Lung (tissue), 12 donors: ENCODE results near the gene CX3CL1. TPM values are rescaled to one million over a fixed set of nuclear protein-coding genes. Genes with fewer than 3 reads are reported as not detected.

Experiments
- ATAC-seq: fragments of 200-7000 bp; cut with Tn5 transposase; one replicate; pipeline ENCODE4 v1.9.1; 2020; ENCODE audit warnings: moderate number of reproducible peaks; ENCODE audit not compliant: insufficient read depth, low FRiP score
- DNase-seq, 3 donors: peaks; one replicate each; pipeline ENCODE4 v3.0.0-alpha.2; 2013 to 2017
- H3K27ac ChIP-seq, 2 donors: one replicate each; pipeline ENCODE4 v1.5.1; 2013; ENCODE audit warnings: mild to moderate bottlenecking in 2 of 2, moderate library complexity in 2 of 2, control low read depth in 1 of 2, inconsistent platforms in 1 of 2, low read depth in 1 of 2, low read length in 1 of 2
- H3K27me3 ChIP-seq, 3 donors: one replicate each; pipeline ENCODE4 v1.5.1; 2013; ENCODE audit warnings: low read length in 2 of 3; ENCODE audit not compliant: control insufficient read depth in 3 of 3, insufficient read depth in 3 of 3
- H3K36me3 ChIP-seq, 4 donors: one replicate each; pipeline ENCODE4 v1.5.1; 2013; ENCODE audit warnings: low read length in 4 of 4, mild to moderate bottlenecking in 1 of 4, moderate library complexity in 1 of 4; ENCODE audit not compliant: control insufficient read depth in 4 of 4, insufficient read depth in 4 of 4
- H3K4me1 ChIP-seq, 5 donors: one replicate each; pipeline ENCODE4 v1.5.1; 2013; ENCODE audit warnings: low read length in 5 of 5, mild to moderate bottlenecking in 2 of 5, moderate library complexity in 1 of 5; ENCODE audit not compliant: control insufficient read depth in 5 of 5, insufficient read depth in 5 of 5
- H3K4me3 ChIP-seq: one replicate; pipeline ENCODE4 v1.5.1; 2013; ENCODE audit warnings: mild to moderate bottlenecking, control low read depth, moderate library complexity
- H3K9ac ChIP-seq, 2 donors: one replicate each; pipeline ENCODE4 v1.5.1; 2013; ENCODE audit warnings: low read length in 2 of 2, control low read depth in 1 of 2; ENCODE audit not compliant: insufficient read depth in 1 of 2
- H3K9me3 ChIP-seq, 4 donors: one replicate each; pipeline ENCODE4 v1.5.1; 2013; ENCODE audit warnings: low read length in 3 of 4, mild to moderate bottlenecking in 1 of 4, moderate library complexity in 1 of 4; ENCODE audit not compliant: control insufficient read depth in 4 of 4, insufficient read depth in 3 of 4
- CTCF ChIP-seq: IDR thresholded peaks from 2 replicates; pipeline ENCODE4 v1.5.1; 2012; ENCODE audit warnings: mild to moderate bottlenecking; ENCODE audit errors: control extremely low read depth, extremely low read depth
- WGBS, 2 donors: extraction: QIAGEN DNeasy Blood & Tissue Kit; methylation state at CpG; one replicate each; pipeline ENCODE4 v1.1.7; 2013; 5-methylcytosine and 5-hydroxymethylcytosine counted together
- polyA plus RNA-seq, 2 donors: library from polyadenylated mRNA; stranded (reverse); fragments of 200-250 nt; gene quantifications; one replicate each; pipeline ENCODE4 v1.2.1, GENCODE V29; 2013
- total RNA-seq, 2 donors: library from RNA; depleted of rRNA in 1 of 2; stranded (reverse); fragments of >200 nt in 1 of 2; gene quantifications; one replicate each; pipeline ENCODE4 v1.2.1, GENCODE V29; 2014 to 2021
- donor health status: control.
- donor health status: control.
- donor health status: Bipolar disorder and iron deficiency.
- donor health status: healthy.
- donor health status: DM: yes; HTN: yes; CAD: no.

CX3CL1 gene
- total and polyA plus RNA-seq, 4 donors, result 22.8 to 58.6 (median 31.7) TPM

GRCh38 chr16:57405097-57405496 lies 32.8 kb downstream of the CX3CL1 start:
- H3K36me3 ChIP-seq, result no peaks in the 10 kb centered on the region
- no peaks in the 10 kb centered on the region for H3K27me3 ChIP-seq
- H3K27ac ChIP-seq, result no peak overlapping the region
- no peak for ATAC-seq
- no peak for TF ChIP-seq CTCF
- H3K4me1 ChIP-seq, result peaks cover 0 to 8% (median 0%) of the 10 kb centered on the region in 5 donors
- no peaks in the 10 kb centered on the region for H3K9me3 ChIP-seq
- DNase-seq, result no peak
- H3K4me3 ChIP-seq, result no peak overlapping the region
- H3K9ac ChIP-seq, result no peak overlapping the region
- WGBS, 2 donors, result 59 to 71% methylated on average over 3 of the region's 3 CpGs

GRCh38 chr16:57406881-57407280 lies 34.6 kb downstream of the CX3CL1 start:
- no peaks in the 10 kb centered on the region for H3K36me3 ChIP-seq
- no peak overlapping the region for H3K9ac ChIP-seq
- no peak overlapping the region for H3K4me3 ChIP-seq
- WGBS, 2 donors, result 37 to 56% methylated on average over 2 of the region's 2 CpGs
- no peaks in the 10 kb centered on the region for H3K27me3 ChIP-seq
- TF ChIP-seq CTCF, result no peak
- ATAC-seq (no peak), DNase-seq (no peak)
- no peak overlapping the region for H3K27ac ChIP-seq
- H3K9me3 ChIP-seq, result no peaks in the 10 kb centered on the region
- H3K4me1 ChIP-seq, result peaks cover 0 to 15% (median 0%) of the 10 kb centered on the region in 5 donors

GRCh38 chr16:57407521-57408353 lies 35.4 kb downstream of the CX3CL1 start:
- ATAC-seq (no peak), DNase-seq (no peak)
- H3K4me3 ChIP-seq, result no peak overlapping the region
- no peak overlapping the region for H3K9ac ChIP-seq
- no peaks in the 10 kb centered on the region for H3K27me3 ChIP-seq
- WGBS, 2 donors, result 95 to 96% methylated on average over 5 of the region's 5 CpGs
- H3K9me3 ChIP-seq, result no peaks in the 10 kb centered on the region
- TF ChIP-seq CTCF, result no peak
- H3K36me3 ChIP-seq, result no peaks in the 10 kb centered on the region
- no peak overlapping the region for H3K27ac ChIP-seq
- H3K4me1 ChIP-seq, result peaks cover 0 to 15% (median 0%) of the 10 kb centered on the region in 5 donors
